ENCODE results near the gene HEATR5A. TPM values are rescaled to one million over a fixed set of nuclear protein-coding genes. Genes with fewer than 3 reads are reported as not detected.

Gene HEATR5A
- total and polyA plus RNA-seq, 2 of the 13 experiments (the other 11 are each of a cell fraction or from before 2014, with no cell fraction given) = 36.4 to 105 TPM

- TF ChIP-seq ZNF580 (CRISPR knock-in tag; IDR thresholded peaks at IDR 0.05; ENCODE audit: borderline replicate concordance, low read depth) (no peak), JUNB (CRISPR knock-in tag; IDR thresholded peaks at IDR 0.05; ENCODE audit: borderline replicate concordance) (no peak)
- in situ Hi-C loops (cut with HindIII; ENCODE audit: extremely low pct_ligation_motif_present, low pct_unique_long_range_greater_than_20kb) (no loop called here), intact Hi-C loops (cut with micrococcal nuclease; ENCODE audit: unreplicated experiment) (no loop called here)
- H3K9me3 ChIP-seq (ENCODE audit: low read length) = no peaks in the 10 kb centered on the region
- ChIA-PET CTCF (ENCODE audit: low intra/inter-chr PET ratio, low total read pairs) (no interaction called here), POLR2A (no interaction called here)
- no peak overlapping the region for H3K4me2 ChIP-seq (ENCODE audit: low read depth, low read length)
- no peak overlapping the region for H2AFZ ChIP-seq (ENCODE audit: low read length)
- no peaks in the 10 kb centered on the region for H4K20me1 ChIP-seq (ENCODE audit: insufficient read depth, low read length)
- BruUV-seq (replicated peaks) = no TSS peak
- no peaks in the 10 kb centered on the region for H3K27me3 ChIP-seq (ENCODE audit: control insufficient read depth in 1 of 2, insufficient read depth in 2 of 2, low read length in 2 of 2)
- H3K9ac ChIP-seq (ENCODE audit: insufficient read depth, low read depth, low read length) = no peak overlapping the region
- no peak overlapping the region for H3K4me3 ChIP-seq (replicated peaks in 1 of 3; ENCODE audit: insufficient read depth in 1 of 3, low read depth in 2 of 3, low read length in 3 of 3)
- no peak for ATAC-seq
- peaks cover 8% of the 10 kb centered on the region for H3K4me1 ChIP-seq (ENCODE audit: insufficient read depth, low read length)
- no peak overlapping the region for H3K27ac ChIP-seq (ENCODE audit: extremely low read length, insufficient read depth, low read length)
- peaks cover 6 to 36% of the 10 kb centered on the region in 2 experiments; a peak in 4 of 5 replicates for H3K36me3 ChIP-seq (replicated peaks in 1 of 2; ENCODE audit: control insufficient read depth in 1 of 2, insufficient read depth in 2 of 2, low read length in 2 of 2)
- no peaks in the 10 kb centered on the region for H3K79me2 ChIP-seq (ENCODE audit: insufficient read depth, low read length)
- DNase-seq (ENCODE audit: low spot score) = no peak
- 93% methylated on average over 3 of the region's 3 CpGs for WGBS (ENCODE audit: low lambda C conversion rate)
- no peak for FAIRE-seq
These were observed 59.3 kb downstream of the HEATR5A start for GRCh38 chr14:31360919-31361662.

GRCh38 chr14:31357279-31357678, 63.1 kb downstream of the HEATR5A start:
- intact Hi-C loops (cut with micrococcal nuclease; ENCODE audit: unreplicated experiment) (loop anchor here (2.0 to 10.0 kb wide), 3 partner anchors 192 to 372 kb away; no protein-coding TSS in a partner anchor), in situ Hi-C loops (cut with HindIII; ENCODE audit: extremely low pct_ligation_motif_present, low pct_unique_long_range_greater_than_20kb) (loop anchor here (5.0 kb wide), 1 partner anchor 150 kb away; the partner anchor contains the start of gene HECTD1)
- no peaks in the 10 kb centered on the region for H3K79me2 ChIP-seq (ENCODE audit: insufficient read depth, low read length)
- H3K9me3 ChIP-seq (ENCODE audit: low read length) = no peaks in the 10 kb centered on the region
- no peak overlapping the region for H3K9ac ChIP-seq (ENCODE audit: insufficient read depth, low read depth, low read length)
- H3K27ac ChIP-seq (ENCODE audit: extremely low read length, insufficient read depth, low read length) = no peak overlapping the region
- WGBS (ENCODE audit: low lambda C conversion rate) = 76% methylated on average over 3 of the region's 3 CpGs
- FAIRE-seq (no peak), DNase-seq (ENCODE audit: low spot score) (no peak), ATAC-seq (no peak)
- H3K4me2 ChIP-seq (ENCODE audit: low read depth, low read length) = no peak overlapping the region
- H2AFZ ChIP-seq (ENCODE audit: low read length) = no peak overlapping the region
- peaks cover 7 to 29% of the 10 kb centered on the region in 2 experiments; a peak in 4 of 5 replicates for H3K36me3 ChIP-seq (replicated peaks in 1 of 2; ENCODE audit: control insufficient read depth in 1 of 2, insufficient read depth in 2 of 2, low read length in 2 of 2)
- POLR2A ChIA-PET = no interaction called here
- BruUV-seq (replicated peaks) = no TSS peak
- no peaks in the 10 kb centered on the region for H4K20me1 ChIP-seq (ENCODE audit: insufficient read depth, low read length)
- CTCF ChIA-PET (ENCODE audit: low intra/inter-chr PET ratio, low total read pairs) = interaction anchor here (1.7 to 2.6 kb wide), 2 partner anchors 87 to 275 kb away, joined by 4 to 16 read pairs; no protein-coding TSS in a partner anchor
- peaks cover 9% of the 10 kb centered on the region for H3K4me1 ChIP-seq (ENCODE audit: insufficient read depth, low read length)
- no peak overlapping the region for H3K4me3 ChIP-seq (replicated peaks in 1 of 3; ENCODE audit: insufficient read depth in 1 of 3, low read depth in 2 of 3, low read length in 3 of 3)
- TF ChIP-seq MTF1 (CRISPR knock-in tag; IDR thresholded peaks at IDR 0.05) = no peak
- no peak for TF ChIP-seq ZNF207 (IDR thresholded peaks at IDR 0.05; ENCODE audit: borderline replicate concordance)
- no peak for TF ChIP-seq ZNF720 (CRISPR knock-in tag; IDR thresholded peaks at IDR 0.05)
- no peaks in the 10 kb centered on the region for H3K27me3 ChIP-seq (ENCODE audit: control insufficient read depth in 1 of 2, insufficient read depth in 2 of 2, low read length in 2 of 2)
